ENCODE data around the gene AMIGO2. TPM values are rescaled to one million over a fixed set of nuclear protein-coding genes. Genes with fewer than 3 reads are reported as not detected.

AMIGO2 gene
- total and polyA plus RNA-seq, 2 donors (not counting 1 experiment from before 2014, with no cell fraction given) = 6.9 to 12.4 TPM

GRCh38 chr12:47075192-47076084 lies 4.3 kb downstream of the AMIGO2 start:
- Histone ChIP-seq H3K4me1 (ENCODE audit: control insufficient read depth, extremely low read depth, insufficient read depth, low read length) (peaks cover 4% of the 10 kb centered on the region), H3K79me2 (ENCODE audit: control insufficient read depth, insufficient read depth, low read length) (peaks cover 7% of the 10 kb centered on the region), H4K20me1 (ENCODE audit: control insufficient read depth, extremely low read depth, insufficient read depth, low read length) (no peaks in the 10 kb centered on the region), H3K36me3 (ENCODE audit: control insufficient read depth, insufficient read depth, low read length) (no peaks in the 10 kb centered on the region), H3K4me2 (ENCODE audit: extremely low read depth, insufficient read depth, low read length) (no peak overlapping the region), H3K27me3 (ENCODE audit: control insufficient read depth, insufficient read depth, low read length) (no peaks in the 10 kb centered on the region), H3K9me3 (ENCODE audit: control insufficient read depth, insufficient read depth, low read depth, low read length) (no peaks in the 10 kb centered on the region), H3K9ac (ENCODE audit: insufficient read depth, low read length) (no peak overlapping the region), H2AFZ (ENCODE audit: low read length) (no peak overlapping the region), H3K27ac (ENCODE audit: insufficient read depth, low read length) (no peak overlapping the region), H3K4me3 (replicated peaks in 1 of 4; ENCODE audit: control extremely low read depth in 1 of 4, insufficient read depth in 1 of 4, low read depth in 3 of 4, low read length in 4 of 4) (no peak overlapping the region)
- TF ChIP-seq EZH2 (IDR thresholded peaks at IDR 0.05; ENCODE audit: low read length, missing control alignments) (no peak), CTCF (conservative IDR thresholded peaks at IDR 0.05 in 1 of 2, IDR thresholded peaks at IDR 0.05 in 1 of 2; ENCODE audit: low read depth in 1 of 2, low read length in 2 of 2) (no peak)
- DNase-seq (ENCODE audit: low read depth in 2 of 2) = no peak

- peaks cover 7% of the 10 kb centered on the region for H3K79me2 ChIP-seq (ENCODE audit: control insufficient read depth, insufficient read depth, low read length)
- H3K4me2 ChIP-seq (ENCODE audit: extremely low read depth, insufficient read depth, low read length) = no peak overlapping the region
- no peak overlapping the region for H2AFZ ChIP-seq (ENCODE audit: low read length)
- H3K4me3 ChIP-seq (replicated peaks in 1 of 4; ENCODE audit: control extremely low read depth in 1 of 4, insufficient read depth in 1 of 4, low read depth in 3 of 4, low read length in 4 of 4) = no peak overlapping the region
- H3K27me3 ChIP-seq (ENCODE audit: control insufficient read depth, insufficient read depth, low read length) = no peaks in the 10 kb centered on the region
- no peaks in the 10 kb centered on the region for H3K9me3 ChIP-seq (ENCODE audit: control insufficient read depth, insufficient read depth, low read depth, low read length)
- no peaks in the 10 kb centered on the region for H4K20me1 ChIP-seq (ENCODE audit: control insufficient read depth, extremely low read depth, insufficient read depth, low read length)
- TF ChIP-seq EZH2 (IDR thresholded peaks at IDR 0.05; ENCODE audit: low read length, missing control alignments) (no peak), CTCF (conservative IDR thresholded peaks at IDR 0.05 in 1 of 2, IDR thresholded peaks at IDR 0.05 in 1 of 2; ENCODE audit: low read depth in 1 of 2, low read length in 2 of 2) (no peak)
- H3K9ac ChIP-seq (ENCODE audit: insufficient read depth, low read length) = no peak overlapping the region
- H3K36me3 ChIP-seq (ENCODE audit: control insufficient read depth, insufficient read depth, low read length) = no peaks in the 10 kb centered on the region
- no peak for DNase-seq (ENCODE audit: low read depth in 2 of 2)
- H3K4me1 ChIP-seq (ENCODE audit: control insufficient read depth, extremely low read depth, insufficient read depth, low read length) = peaks cover 4% of the 10 kb centered on the region
- no peak overlapping the region for H3K27ac ChIP-seq (ENCODE audit: insufficient read depth, low read length)
These were observed 5.0 kb downstream of the AMIGO2 start for GRCh38 chr12:47074757-47075156.

DNA sequence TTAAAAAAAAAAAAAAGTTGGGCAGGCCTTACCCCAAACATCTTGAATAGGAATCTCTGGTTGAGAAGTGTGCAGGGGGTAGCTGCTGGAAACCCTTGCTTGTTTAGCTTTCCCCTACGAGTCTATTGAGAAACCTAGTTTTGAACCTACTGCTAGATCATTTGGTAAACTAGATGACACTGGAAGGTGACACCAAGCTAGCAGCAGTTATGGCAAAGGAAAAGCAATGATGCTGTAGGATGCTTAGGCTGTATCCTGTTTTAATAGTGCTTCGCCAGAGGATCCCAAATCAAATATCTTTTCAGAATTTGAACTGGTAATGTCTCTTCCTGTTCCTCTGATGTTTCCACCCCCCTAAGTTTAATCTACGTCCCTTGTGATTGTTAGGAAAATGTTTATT lies 5.8 kb downstream of the AMIGO2 start:
- H3K4me2 ChIP-seq (ENCODE audit: extremely low read depth, insufficient read depth, low read length) = no peak overlapping the region
- TF ChIP-seq CTCF (conservative IDR thresholded peaks at IDR 0.05 in 1 of 2, IDR thresholded peaks at IDR 0.05 in 1 of 2; ENCODE audit: low read depth in 1 of 2, low read length in 2 of 2) (no peak), EZH2 (IDR thresholded peaks at IDR 0.05; ENCODE audit: low read length, missing control alignments) (no peak)
- H3K9ac ChIP-seq (ENCODE audit: insufficient read depth, low read length) = no peak overlapping the region
- H2AFZ ChIP-seq (ENCODE audit: low read length) = no peak overlapping the region
- H3K36me3 ChIP-seq (ENCODE audit: control insufficient read depth, insufficient read depth, low read length) = no peaks in the 10 kb centered on the region
- H3K9me3 ChIP-seq (ENCODE audit: control insufficient read depth, insufficient read depth, low read depth, low read length) = no peaks in the 10 kb centered on the region
- no peak for DNase-seq (ENCODE audit: low read depth in 2 of 2)
- no peak overlapping the region for H3K4me3 ChIP-seq (replicated peaks in 1 of 4; ENCODE audit: control extremely low read depth in 1 of 4, insufficient read depth in 1 of 4, low read depth in 3 of 4, low read length in 4 of 4)
- H3K4me1 ChIP-seq (ENCODE audit: control insufficient read depth, extremely low read depth, insufficient read depth, low read length) = peaks cover 4% of the 10 kb centered on the region
- H4K20me1 ChIP-seq (ENCODE audit: control insufficient read depth, extremely low read depth, insufficient read depth, low read length) = no peaks in the 10 kb centered on the region
- no peak overlapping the region for H3K27ac ChIP-seq (ENCODE audit: insufficient read depth, low read length)
- peaks cover 7% of the 10 kb centered on the region for H3K79me2 ChIP-seq (ENCODE audit: control insufficient read depth, insufficient read depth, low read length)
- no peaks in the 10 kb centered on the region for H3K27me3 ChIP-seq (ENCODE audit: control insufficient read depth, insufficient read depth, low read length)

Measured in fibroblast of lung (primary cell).